Activated naive CD8-positive, alpha-beta T cell (primary cell): ENCODE measurements around the gene TCF19.

Experiments
- H3K27ac Mint-ChIP-seq: one replicate; pipeline ENCODE4 v1.8.0; 2021; ENCODE audit warnings: mixed read lengths
- H3K27me3 Mint-ChIP-seq: one replicate; pipeline ENCODE4 v1.8.0; 2021; ENCODE audit warnings: mixed read lengths
- H3K36me3 Mint-ChIP-seq: one replicate; pipeline ENCODE4 v1.8.0; 2021; ENCODE audit warnings: mixed read lengths
- H3K4me1 Mint-ChIP-seq: one replicate; pipeline ENCODE4 v1.8.0; 2021; ENCODE audit warnings: low read depth, mixed read lengths
- H3K4me3 Mint-ChIP-seq: one replicate; pipeline ENCODE4 v1.8.0; 2021; ENCODE audit warnings: mild to moderate bottlenecking, mixed read lengths
- H3K9me3 Mint-ChIP-seq: one replicate; pipeline ENCODE4 v1.8.0; 2021; ENCODE audit warnings: low read depth, mixed read lengths

The TCF19 gene

DNA sequence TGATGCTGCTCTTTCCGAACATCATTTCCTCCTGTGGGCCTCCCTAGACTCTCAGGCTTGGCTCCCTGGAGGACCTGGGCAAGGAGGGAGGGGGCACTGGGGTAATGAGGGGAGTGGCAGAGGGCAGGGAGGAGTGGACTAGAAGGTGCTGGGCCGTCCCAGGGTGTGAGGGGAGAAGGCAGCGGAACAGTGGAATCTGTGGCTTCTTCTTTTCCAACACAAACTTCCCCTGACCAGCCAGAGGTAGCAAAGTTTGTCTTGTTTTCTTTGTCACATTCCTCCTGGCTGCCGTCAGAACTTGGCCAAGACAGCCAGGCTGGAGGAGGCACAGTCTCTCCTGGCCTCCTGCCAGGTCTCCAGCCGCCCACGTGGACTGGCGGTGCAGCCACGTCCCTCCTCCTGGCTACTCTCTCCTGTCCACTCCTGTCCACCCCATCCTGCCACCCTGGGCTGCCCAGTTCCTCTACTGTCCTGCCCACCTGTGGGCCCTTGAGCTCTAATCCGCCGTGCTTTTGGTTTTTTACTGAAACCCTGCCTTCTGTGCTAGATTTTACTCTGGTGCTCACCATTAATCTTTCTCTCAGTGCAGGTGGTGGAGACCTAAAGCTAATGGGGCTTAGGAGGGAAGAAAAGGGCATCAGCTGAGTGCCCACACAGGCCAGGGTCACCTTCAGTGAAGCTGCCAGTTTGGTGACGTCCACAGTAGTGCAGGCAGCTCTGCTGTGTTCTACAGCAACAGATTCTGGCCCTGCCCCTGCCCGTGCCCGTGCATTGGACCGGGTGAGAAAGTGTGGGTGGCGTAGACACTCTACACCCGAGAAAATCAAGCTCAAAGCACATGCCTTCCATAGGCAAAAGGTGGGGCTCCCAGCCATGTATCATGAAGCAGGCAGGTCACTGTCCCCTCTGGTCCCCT lies 35.3 kb upstream of the TCF19 start:
- no peak overlapping the region for H3K4me3 Mint-ChIP-seq
- H3K27me3 Mint-ChIP-seq = no peaks in the 10 kb centered on the region
- H3K4me1 Mint-ChIP-seq = peaks cover 4% of the 10 kb centered on the region
- H3K27ac Mint-ChIP-seq = no peak overlapping the region
- H3K9me3 Mint-ChIP-seq = no peaks in the 10 kb centered on the region
- H3K36me3 Mint-ChIP-seq = no peaks in the 10 kb centered on the region

DNA sequence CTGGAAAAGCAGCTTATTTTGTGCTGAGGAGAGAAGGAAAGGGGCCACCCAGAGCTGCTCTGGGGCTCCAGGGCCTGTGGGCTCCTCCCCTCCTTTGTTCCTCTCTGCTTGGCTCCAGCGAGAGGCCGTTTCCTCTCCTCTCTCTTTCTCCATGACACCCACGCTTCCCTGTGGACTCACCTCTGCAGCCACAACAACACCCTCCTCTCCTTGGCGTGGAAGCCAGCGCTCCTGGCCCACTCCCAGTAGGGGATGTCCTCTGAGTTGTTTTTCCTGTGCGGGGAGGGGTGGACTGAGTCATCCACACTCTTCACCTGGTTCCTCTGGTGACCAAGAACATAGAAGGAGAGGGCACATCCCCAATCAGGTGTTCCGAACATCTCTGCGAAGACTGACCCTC lies 33.2 kb upstream of the TCF19 start:
- H3K36me3 Mint-ChIP-seq = no peaks in the 10 kb centered on the region
- no peak overlapping the region for H3K4me3 Mint-ChIP-seq
- peaks cover 8% of the 10 kb centered on the region for H3K4me1 Mint-ChIP-seq
- no peak overlapping the region for H3K27ac Mint-ChIP-seq
- H3K27me3 Mint-ChIP-seq = no peaks in the 10 kb centered on the region
- no peaks in the 10 kb centered on the region for H3K9me3 Mint-ChIP-seq

DNA sequence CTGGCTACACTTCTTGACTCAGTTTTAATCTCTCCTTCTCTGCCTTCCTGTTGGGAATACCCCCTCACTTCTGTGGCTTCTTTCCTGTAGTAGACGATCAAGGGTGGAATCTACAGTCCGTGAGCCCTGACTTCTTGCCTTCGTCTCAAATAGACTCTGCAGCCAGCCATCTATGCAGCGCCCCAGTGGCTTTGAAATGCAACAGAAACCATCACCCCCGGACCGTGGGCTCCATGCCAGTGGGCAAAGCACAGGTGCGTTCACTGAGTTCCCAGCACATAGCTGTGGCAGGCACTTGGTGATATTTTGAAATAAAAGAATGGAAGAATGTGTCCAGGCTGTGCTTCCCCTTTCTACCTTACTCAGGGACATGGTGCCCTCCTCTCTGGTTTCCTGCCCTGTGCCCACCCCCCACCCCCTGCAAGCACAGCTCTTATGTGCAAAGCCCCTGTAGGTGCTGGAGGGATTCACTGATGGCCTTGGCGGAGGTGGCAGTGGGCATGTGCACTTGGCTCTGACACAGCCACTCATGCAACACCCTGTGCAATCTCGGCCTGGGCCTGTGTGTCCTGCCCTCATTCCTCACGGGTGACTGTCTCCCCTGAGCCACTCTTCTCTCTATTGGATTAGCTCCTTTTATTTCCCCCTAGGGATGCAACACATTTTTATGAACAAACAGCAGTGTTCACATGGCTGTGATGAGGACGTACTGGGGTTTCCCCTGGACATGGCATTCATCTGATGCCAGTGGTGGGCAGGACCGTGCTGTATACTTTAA lies 32.6 kb upstream of the TCF19 start:
- Mint-ChIP-seq H3K27me3 (no peaks in the 10 kb centered on the region), H3K4me1 (peaks cover 8% of the 10 kb centered on the region), H3K36me3 (no peaks in the 10 kb centered on the region), H3K4me3 (no peak overlapping the region), H3K27ac (no peak overlapping the region), H3K9me3 (no peaks in the 10 kb centered on the region)

DNA sequence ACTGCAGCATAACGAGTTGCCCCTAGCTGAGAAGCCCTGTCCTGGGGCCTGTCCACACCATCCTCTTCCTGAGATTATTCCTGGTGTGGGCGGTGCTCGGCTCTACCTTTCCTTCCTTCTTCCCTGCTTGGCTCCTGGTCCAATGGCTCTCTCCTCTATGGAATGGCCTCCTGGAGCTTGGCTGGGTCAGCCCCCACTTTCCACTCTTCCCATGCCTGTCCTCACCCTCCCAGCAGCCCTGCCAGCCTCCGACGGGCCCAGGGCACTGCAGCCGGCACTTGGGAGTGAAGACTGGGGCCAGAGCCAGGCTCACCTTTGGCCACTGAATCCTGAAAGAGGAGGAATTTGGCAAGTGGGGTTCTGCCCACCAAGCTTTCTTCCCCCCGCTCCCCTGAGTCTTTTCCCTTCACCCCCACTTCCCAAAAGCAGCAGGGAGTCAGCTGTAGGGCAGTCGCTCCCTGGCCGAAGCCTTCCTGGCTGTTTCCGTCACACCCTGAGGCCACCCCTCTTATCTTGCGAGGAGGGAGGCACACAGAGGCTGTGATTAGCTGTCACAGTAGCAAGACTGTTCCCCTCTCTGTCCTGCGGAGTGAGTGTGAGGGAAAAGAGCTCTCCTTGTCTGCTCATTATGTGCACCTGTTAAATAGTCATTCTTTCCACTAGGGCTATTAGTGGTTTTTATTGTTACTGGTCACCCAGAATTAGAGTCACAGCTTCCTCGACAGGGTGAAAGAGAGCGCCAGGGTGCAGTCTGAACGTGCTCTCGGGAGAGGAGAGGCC lies 31.8 kb upstream of the TCF19 start:
- Mint-ChIP-seq H3K4me3 (no peak overlapping the region), H3K36me3 (no peaks in the 10 kb centered on the region), H3K27ac (no peak overlapping the region), H3K4me1 (peaks cover 8% of the 10 kb centered on the region), H3K27me3 (no peaks in the 10 kb centered on the region), H3K9me3 (no peaks in the 10 kb centered on the region)

DNA sequence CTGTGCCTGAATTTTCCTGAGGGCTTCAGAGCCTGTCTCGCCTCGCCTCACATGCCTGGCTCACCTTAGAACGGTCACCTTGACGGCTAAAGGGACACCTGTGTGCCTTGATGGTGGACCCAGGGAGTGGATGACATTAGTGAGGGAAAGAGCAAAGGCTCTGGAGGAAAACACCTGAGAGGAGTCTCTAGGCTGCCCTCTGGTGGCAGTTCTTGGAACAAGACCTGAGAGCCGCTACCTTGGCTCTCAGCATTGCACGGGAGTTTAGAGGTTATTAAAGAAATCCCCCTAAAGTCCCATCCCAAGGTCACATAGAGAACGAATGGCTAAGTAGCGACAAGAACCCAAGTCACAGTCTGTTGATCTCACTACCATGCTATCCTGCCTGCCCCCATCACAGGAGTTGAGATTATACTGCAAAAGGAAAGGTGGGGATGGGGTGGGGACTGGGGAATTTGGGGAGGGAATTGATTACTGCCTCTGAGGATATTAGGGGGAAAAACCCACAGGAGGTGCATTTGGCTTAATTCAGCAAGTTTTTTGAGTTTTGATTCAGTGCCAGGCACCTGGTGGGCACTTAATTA lies 30.2 kb upstream of the TCF19 start:
- no peaks in the 10 kb centered on the region for H3K36me3 Mint-ChIP-seq
- H3K4me1 Mint-ChIP-seq = peaks cover 8% of the 10 kb centered on the region
- no peak overlapping the region for H3K4me3 Mint-ChIP-seq
- no peaks in the 10 kb centered on the region for H3K9me3 Mint-ChIP-seq
- H3K27me3 Mint-ChIP-seq = no peaks in the 10 kb centered on the region
- H3K27ac Mint-ChIP-seq = no peak overlapping the region

DNA sequence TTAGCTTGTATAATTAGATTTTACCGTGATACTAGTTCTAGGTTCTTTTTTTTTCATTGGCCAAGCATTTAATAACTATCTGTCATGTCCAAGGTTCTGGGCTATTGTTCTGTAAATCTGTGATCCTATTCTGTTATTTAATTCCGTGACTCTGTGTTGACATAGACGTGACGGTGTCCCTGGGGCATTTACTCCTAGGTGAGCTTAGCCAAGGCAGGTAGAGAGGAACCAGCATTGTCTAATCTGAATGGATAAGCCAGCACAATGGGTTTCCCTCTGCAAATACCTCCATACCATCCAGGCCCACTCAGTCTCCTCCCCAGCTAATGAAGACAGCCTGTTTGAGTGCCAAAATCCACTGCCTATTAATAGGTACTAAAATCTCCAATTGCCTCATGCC lies 29.3 kb upstream of the TCF19 start:
- Mint-ChIP-seq H3K4me1 (peaks cover 8% of the 10 kb centered on the region), H3K27ac (no peak overlapping the region), H3K4me3 (no peak overlapping the region), H3K9me3 (no peaks in the 10 kb centered on the region), H3K36me3 (no peaks in the 10 kb centered on the region), H3K27me3 (no peaks in the 10 kb centered on the region)

DNA sequence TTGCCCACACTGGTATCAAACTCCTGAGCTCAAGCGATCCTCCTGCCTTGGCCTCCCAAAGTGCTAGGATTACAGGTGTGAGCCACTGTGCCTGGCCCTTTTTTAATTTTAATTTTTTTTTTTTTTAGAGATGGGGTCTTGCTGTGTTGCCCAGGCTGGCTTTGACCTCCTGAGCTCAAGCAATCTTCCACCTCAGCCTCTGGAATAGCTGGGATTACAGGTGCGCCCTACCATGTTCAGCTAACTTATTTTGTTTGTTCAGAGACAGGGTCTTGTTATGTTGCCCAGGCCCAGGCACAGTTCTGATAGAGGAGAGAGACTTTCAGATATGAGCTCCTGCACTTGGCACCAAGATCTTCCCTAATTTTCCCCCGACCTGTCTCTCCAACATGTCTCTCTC lies 27.6 kb upstream of the TCF19 start:
- Mint-ChIP-seq H3K4me3 (no peak overlapping the region), H3K36me3 (no peaks in the 10 kb centered on the region), H3K27ac (no peak overlapping the region), H3K27me3 (no peaks in the 10 kb centered on the region), H3K9me3 (no peaks in the 10 kb centered on the region), H3K4me1 (peaks cover 8% of the 10 kb centered on the region)

DNA sequence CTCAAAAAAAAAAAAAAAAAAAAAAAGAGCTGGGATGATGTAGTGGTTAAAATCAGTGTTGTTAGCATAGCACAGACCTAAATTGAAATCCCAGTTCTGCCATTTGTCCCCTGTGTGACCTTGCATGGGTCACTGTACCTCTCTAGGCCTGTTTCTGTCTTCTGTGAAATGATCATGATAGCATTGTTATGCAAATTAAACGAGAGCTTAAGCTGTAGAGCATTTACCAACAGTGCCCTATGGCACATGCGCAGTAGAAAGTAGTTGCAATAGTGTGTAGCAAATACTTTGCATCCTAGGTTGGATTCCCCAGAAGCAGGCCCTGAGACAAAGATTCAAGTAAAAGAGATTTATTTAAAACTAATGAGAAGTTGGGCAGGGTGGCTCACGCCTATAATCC lies 26.8 kb upstream of the TCF19 start:
- Mint-ChIP-seq H3K36me3 (no peaks in the 10 kb centered on the region), H3K27ac (no peak overlapping the region), H3K4me1 (peaks cover 8% of the 10 kb centered on the region), H3K9me3 (no peaks in the 10 kb centered on the region), H3K27me3 (no peaks in the 10 kb centered on the region), H3K4me3 (no peak overlapping the region)

DNA sequence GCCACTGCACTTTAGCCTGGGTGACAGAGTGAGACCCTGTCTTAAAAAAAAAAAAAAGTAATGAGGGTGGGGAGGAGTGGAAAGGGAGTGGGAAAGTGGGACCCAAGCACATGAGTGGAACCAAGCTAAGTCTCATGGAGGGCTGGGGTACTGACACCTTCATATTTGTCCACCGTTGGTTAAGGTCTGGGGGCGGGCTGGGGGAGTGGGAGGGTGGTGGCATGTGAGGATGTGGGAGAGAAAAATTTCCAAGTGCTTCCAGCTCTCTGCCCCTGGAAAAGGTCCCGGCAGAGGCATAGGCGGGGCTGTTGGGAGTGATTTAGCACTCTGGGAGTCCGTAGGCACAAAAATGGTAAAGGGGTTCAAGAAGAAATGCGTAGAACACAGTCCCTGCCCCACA lies 25.6 kb upstream of the TCF19 start:
- no peaks in the 10 kb centered on the region for H3K9me3 Mint-ChIP-seq
- H3K4me1 Mint-ChIP-seq = peaks cover 11% of the 10 kb centered on the region
- H3K36me3 Mint-ChIP-seq = no peaks in the 10 kb centered on the region
- H3K27me3 Mint-ChIP-seq = no peaks in the 10 kb centered on the region
- H3K4me3 Mint-ChIP-seq = no peak overlapping the region
- H3K27ac Mint-ChIP-seq = no peak overlapping the region

DNA sequence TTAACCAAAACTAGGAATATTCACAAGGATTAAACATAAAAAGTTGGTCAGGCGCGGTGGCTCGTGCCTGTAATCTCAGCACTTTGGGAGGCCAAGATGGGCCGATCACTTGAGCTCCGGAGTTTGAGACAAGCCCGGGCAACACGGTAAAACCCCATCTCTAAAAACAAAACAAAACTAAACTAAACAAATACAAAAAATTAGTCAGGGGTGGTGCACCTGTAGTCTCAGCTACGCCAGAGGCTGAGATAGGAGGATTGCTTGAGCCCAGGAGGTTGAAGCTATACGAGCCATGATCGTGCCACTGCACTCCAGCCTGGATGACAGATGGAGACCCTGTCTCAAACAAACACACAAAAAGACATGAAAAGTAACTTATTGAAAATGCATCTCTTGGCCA lies 22.7 kb upstream of the TCF19 start:
- Mint-ChIP-seq H3K4me1 (peaks cover 7% of the 10 kb centered on the region), H3K27me3 (no peaks in the 10 kb centered on the region), H3K4me3 (no peak overlapping the region), H3K27ac (no peak overlapping the region), H3K9me3 (no peaks in the 10 kb centered on the region), H3K36me3 (no peaks in the 10 kb centered on the region)

DNA sequence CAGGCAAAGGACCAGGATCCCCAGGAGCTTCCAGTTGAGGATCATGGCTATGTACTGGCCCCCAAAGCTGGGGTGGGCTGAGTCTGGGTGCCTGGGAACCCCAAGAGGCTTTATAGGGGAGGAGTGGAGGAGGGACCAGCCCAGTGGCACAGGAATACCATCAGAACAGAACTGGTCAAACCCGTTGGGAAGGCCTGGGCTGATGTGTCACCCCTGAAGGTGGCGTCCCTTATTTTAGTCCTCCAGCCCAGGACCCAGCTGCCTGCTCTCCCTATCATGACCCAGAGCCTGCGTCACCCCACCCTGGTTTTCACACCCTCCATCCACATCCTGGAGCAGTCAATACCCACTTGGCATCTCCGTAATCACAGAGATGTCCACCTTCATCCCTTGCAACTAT lies 19.4 kb upstream of the TCF19 start, which contains the start of gene PSORS1C2:
PSORS1C2 (minus strand) TSS at position 85 of the 400 bp plus-strand sequence; CDS start at position 45, 40 bp downstream.
- no peak within 1 kb of the TSS for H3K27ac Mint-ChIP-seq
- H3K9me3 Mint-ChIP-seq = no peaks in the 10 kb centered on the region
- no peak within 1 kb of the TSS for H3K4me3 Mint-ChIP-seq
- no peaks in the 10 kb centered on the region for H3K27me3 Mint-ChIP-seq
- peaks cover 7% of the 10 kb centered on the region for H3K4me1 Mint-ChIP-seq
- H3K36me3 Mint-ChIP-seq = no peaks in the 10 kb centered on the region

DNA sequence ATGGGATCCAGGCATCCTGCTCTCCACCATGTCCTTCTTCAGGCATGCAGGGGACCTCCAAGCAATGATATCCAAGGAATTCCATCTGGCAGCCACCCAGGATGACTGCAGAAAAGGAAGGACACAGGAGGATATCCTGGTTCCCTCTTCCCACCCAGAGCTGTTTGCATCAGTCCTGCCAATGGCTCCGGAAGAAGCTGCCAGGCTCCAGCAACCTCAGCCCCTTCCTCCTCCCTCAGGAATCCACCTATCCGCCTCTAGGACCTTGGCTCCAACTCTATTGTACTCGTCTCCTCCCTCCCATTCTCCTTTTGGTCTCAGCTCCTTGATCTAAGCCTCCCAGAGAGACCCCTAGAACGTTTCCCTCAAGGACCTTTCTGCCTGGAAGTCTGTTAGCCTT lies 18.8 kb upstream of the TCF19 start:
- Mint-ChIP-seq H3K27me3 (no peaks in the 10 kb centered on the region), H3K4me1 (peaks cover 7% of the 10 kb centered on the region), H3K9me3 (no peaks in the 10 kb centered on the region), H3K4me3 (no peak overlapping the region), H3K36me3 (no peaks in the 10 kb centered on the region), H3K27ac (no peak overlapping the region)

DNA sequence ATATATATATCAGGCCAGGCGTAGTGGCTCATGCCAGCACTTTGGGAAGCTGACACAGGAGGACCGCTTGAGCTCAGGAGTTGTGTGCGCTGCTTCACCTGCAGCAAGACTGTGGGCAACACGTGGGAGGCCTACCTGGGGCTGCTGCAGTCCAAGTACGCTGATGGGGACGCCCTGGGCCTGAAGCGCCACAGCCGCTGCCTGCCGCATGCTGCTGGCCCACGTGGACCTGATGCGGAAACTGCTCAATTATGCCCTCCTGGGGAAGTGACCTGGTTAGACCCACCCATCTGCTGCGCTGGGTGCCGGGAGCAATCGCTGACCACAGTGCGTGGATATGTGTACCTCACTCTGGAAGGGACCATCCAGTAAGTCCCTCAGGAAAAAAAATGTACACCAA lies 17.7 kb upstream of the TCF19 start:
- Mint-ChIP-seq H3K27me3 (no peaks in the 10 kb centered on the region), H3K9me3 (no peaks in the 10 kb centered on the region), H3K36me3 (no peaks in the 10 kb centered on the region), H3K4me1 (peaks cover 7% of the 10 kb centered on the region), H3K27ac (no peak overlapping the region), H3K4me3 (no peak overlapping the region)

DNA sequence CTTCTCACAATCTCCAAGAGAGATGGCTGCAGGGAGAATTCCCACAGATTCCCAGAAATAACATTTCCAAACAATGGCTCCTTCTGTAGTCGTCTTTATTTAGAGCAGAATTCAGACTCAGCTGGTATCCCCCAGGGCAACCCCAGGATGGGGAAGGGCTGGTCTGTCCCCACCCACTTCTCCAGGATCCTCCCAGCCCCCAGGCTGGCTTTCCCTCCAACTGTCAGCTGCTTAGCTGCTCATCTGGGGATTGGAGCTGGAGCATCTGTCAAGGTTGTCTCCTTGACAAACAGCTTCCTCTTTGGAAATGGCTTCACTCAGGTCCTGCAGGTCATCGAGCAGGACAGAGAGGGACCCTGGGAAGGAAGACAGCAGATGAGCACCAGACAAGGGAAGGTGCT lies 16.0 kb upstream of the TCF19 start:
- Mint-ChIP-seq H3K4me3 (no peak overlapping the region), H3K4me1 (peaks cover 7% of the 10 kb centered on the region), H3K9me3 (no peaks in the 10 kb centered on the region), H3K36me3 (peaks cover 1% of the 10 kb centered on the region), H3K27ac (no peak overlapping the region), H3K27me3 (no peaks in the 10 kb centered on the region)
